ENCODE measurements around the gene ENDOU.

Gene ENDOU

GRCh38 chr12:47733142-47733541, 7.9 kb upstream of the ENDOU start:
- Mint-ChIP-seq H3K4me1 (ENCODE audit: low read depth in 2 of 2) (peaks cover 2 to 9% of the 10 kb centered on the region in 2 donors), H3K4me3 (no peak overlapping the region), H3K27ac (no peak overlapping the region), H3K9me3 (no peaks in the 10 kb centered on the region), H3K36me3 (ENCODE audit: insufficient read depth) (no peaks in the 10 kb centered on the region), H3K27me3 (peaks cover 0 to 7% of the 10 kb centered on the region in 2 donors)
- ATAC-seq (replicated peaks) (no peak), DNase-seq (no peak)

- Mint-ChIP-seq H3K36me3 (ENCODE audit: insufficient read depth) (no peaks in the 10 kb centered on the region), H3K9me3 (no peaks in the 10 kb centered on the region), H3K27me3 (peaks cover 0 to 5% of the 10 kb centered on the region in 2 donors), H3K4me1 (ENCODE audit: low read depth in 2 of 2) (peaks cover 2 to 7% of the 10 kb centered on the region in 2 donors), H3K27ac (no peak overlapping the region), H3K4me3 (no peak overlapping the region)
- DNase-seq (no peak), ATAC-seq (replicated peaks) (no peak)
Observed at GRCh38 chr12:47732504-47732903, 7.2 kb upstream of the ENDOU start.

GRCh38 chr12:47731723-47732122, 6.4 kb upstream of the ENDOU start:
- Mint-ChIP-seq H3K4me3 (no peak overlapping the region), H3K27ac (no peak overlapping the region), H3K9me3 (no peaks in the 10 kb centered on the region), H3K36me3 (ENCODE audit: insufficient read depth) (no peaks in the 10 kb centered on the region), H3K27me3 (no peaks in the 10 kb centered on the region), H3K4me1 (ENCODE audit: low read depth in 2 of 2) (peaks cover 0 to 2% of the 10 kb centered on the region in 2 donors)
- DNase-seq (no peak), ATAC-seq (replicated peaks) (no peak)

GRCh38 chr12:47730341-47730744, 5.1 kb upstream of the ENDOU start:
- Mint-ChIP-seq H3K9me3 (no peaks in the 10 kb centered on the region), H3K4me3 (no peak overlapping the region), H3K36me3 (ENCODE audit: insufficient read depth) (no peaks in the 10 kb centered on the region), H3K27me3 (peaks cover 0 to 2% of the 10 kb centered on the region in 2 donors), H3K4me1 (ENCODE audit: low read depth in 2 of 2) (no peaks in the 10 kb centered on the region), H3K27ac (no peak overlapping the region)
- ATAC-seq (replicated peaks), result no peak
- no peak for DNase-seq

- DNase-seq (no peak), ATAC-seq (replicated peaks) (no peak)
- no peak overlapping the region for H3K4me3 Mint-ChIP-seq
- no peaks in the 10 kb centered on the region for H3K9me3 Mint-ChIP-seq
- H3K27ac Mint-ChIP-seq, result no peak overlapping the region
- H3K36me3 Mint-ChIP-seq (ENCODE audit: insufficient read depth), result no peaks in the 10 kb centered on the region
- peaks cover 4 to 7% of the 10 kb centered on the region in 2 donors for H3K4me1 Mint-ChIP-seq (ENCODE audit: low read depth in 2 of 2)
- H3K27me3 Mint-ChIP-seq, result peaks cover 0 to 13% of the 10 kb centered on the region in 2 donors
Observed at GRCh38 chr12:47729233-47729632, 3.9 kb upstream of the ENDOU start.

GRCh38 chr12:47725893-47726292, 603 bp upstream of the ENDOU start:
- ATAC-seq (replicated peaks) (no peak), DNase-seq (no peak)
- H3K27me3 Mint-ChIP-seq, result peaks cover 0 to 23% of the 10 kb centered on the region in 2 donors
- no peak overlapping the region for H3K4me3 Mint-ChIP-seq
- H3K4me1 Mint-ChIP-seq (ENCODE audit: low read depth in 2 of 2), result peaks cover 29 to 36% of the 10 kb centered on the region in 2 donors
- H3K36me3 Mint-ChIP-seq (ENCODE audit: insufficient read depth), result peaks cover 3% of the 10 kb centered on the region
- H3K27ac Mint-ChIP-seq, result no peak overlapping the region
- no peaks in the 10 kb centered on the region for H3K9me3 Mint-ChIP-seq

GRCh38 chr12:47722941-47723631, 2.2 kb downstream of the ENDOU start:
- Mint-ChIP-seq H3K4me3 (peak overlapping the region in 1 of 2 donors; percentile 28), H3K9me3 (no peaks in the 10 kb centered on the region), H3K36me3 (ENCODE audit: insufficient read depth) (peaks cover 7% of the 10 kb centered on the region), H3K27me3 (peaks cover 0 to 23% of the 10 kb centered on the region in 2 donors), H3K4me1 (ENCODE audit: low read depth in 2 of 2) (peaks cover 33 to 39% of the 10 kb centered on the region in 2 donors), H3K27ac (no peak overlapping the region)
- ATAC-seq (replicated peaks) (no peak), DNase-seq (no peak)

GRCh38 chr12:47722136-47722834, 3.0 kb downstream of the ENDOU start:
- H3K4me1 Mint-ChIP-seq (ENCODE audit: low read depth in 2 of 2), result peaks cover 40 to 44% of the 10 kb centered on the region in 2 donors
- ATAC-seq (replicated peaks), result no peak
- H3K27me3 Mint-ChIP-seq, result peaks cover 0 to 23% of the 10 kb centered on the region in 2 donors
- no peak for DNase-seq
- peaks cover 7% of the 10 kb centered on the region for H3K36me3 Mint-ChIP-seq (ENCODE audit: insufficient read depth)
- H3K4me3 Mint-ChIP-seq, result peak overlapping the region; percentile 62 to 77
- no peaks in the 10 kb centered on the region for H3K9me3 Mint-ChIP-seq
- peak overlapping the region; percentile 21 to 88 for H3K27ac Mint-ChIP-seq

GRCh38 chr12:47721431-47721973, 3.8 kb downstream of the ENDOU start:
- H3K27me3 Mint-ChIP-seq, result peaks cover 0 to 23% of the 10 kb centered on the region in 2 donors
- peaks cover 40 to 44% of the 10 kb centered on the region in 2 donors for H3K4me1 Mint-ChIP-seq (ENCODE audit: low read depth in 2 of 2)
- peak; percentile 86 for ATAC-seq (replicated peaks)
- peak overlapping the region; percentile 21 to 88 for H3K27ac Mint-ChIP-seq
- H3K36me3 Mint-ChIP-seq (ENCODE audit: insufficient read depth), result peaks cover 7% of the 10 kb centered on the region
- no peaks in the 10 kb centered on the region for H3K9me3 Mint-ChIP-seq
- peak; percentile 45 to 49 (median 48) for DNase-seq
- H3K4me3 Mint-ChIP-seq, result peak overlapping the region; percentile 62 to 77

- Mint-ChIP-seq H3K36me3 (ENCODE audit: insufficient read depth) (peaks cover 7% of the 10 kb centered on the region), H3K27ac (peak overlapping the region in 1 of 2 donors; percentile 91), H3K27me3 (peaks cover 0 to 2% of the 10 kb centered on the region in 2 donors), H3K4me3 (no peak overlapping the region), H3K4me1 (ENCODE audit: low read depth in 2 of 2) (peaks cover 30 to 33% of the 10 kb centered on the region in 2 donors), H3K9me3 (no peaks in the 10 kb centered on the region)
- ATAC-seq (replicated peaks) (no peak), DNase-seq (no peak)
Observed at GRCh38 chr12:47718531-47718930, 6.8 kb downstream of the ENDOU start.

GRCh38 chr12:47717443-47718193, 7.7 kb downstream of the ENDOU start:
- Mint-ChIP-seq H3K9me3 (no peaks in the 10 kb centered on the region), H3K4me1 (ENCODE audit: low read depth in 2 of 2) (peaks cover 25 to 30% of the 10 kb centered on the region in 2 donors), H3K36me3 (ENCODE audit: insufficient read depth) (peaks cover 7% of the 10 kb centered on the region), H3K4me3 (no peak overlapping the region), H3K27ac (peak overlapping the region; percentile 3 to 91), H3K27me3 (no peaks in the 10 kb centered on the region)
- DNase-seq (peak in 1 of 3 experiments; percentile 26), ATAC-seq (replicated peaks) (peak; percentile 18)

- H3K27ac Mint-ChIP-seq, result no peak overlapping the region
- no peaks in the 10 kb centered on the region for H3K27me3 Mint-ChIP-seq
- ATAC-seq (replicated peaks) (no peak), DNase-seq (no peak)
- no peak overlapping the region for H3K4me3 Mint-ChIP-seq
- no peaks in the 10 kb centered on the region for H3K9me3 Mint-ChIP-seq
- peaks cover 20 to 24% of the 10 kb centered on the region in 2 donors for H3K4me1 Mint-ChIP-seq (ENCODE audit: low read depth in 2 of 2)
- H3K36me3 Mint-ChIP-seq (ENCODE audit: insufficient read depth), result peaks cover 7% of the 10 kb centered on the region
Observed at GRCh38 chr12:47717046-47717442, 8.2 kb downstream of the ENDOU start.

GRCh38 chr12:47715877-47716548, 9.3 kb downstream of the ENDOU start:
- Mint-ChIP-seq H3K4me3 (no peak overlapping the region), H3K36me3 (ENCODE audit: insufficient read depth) (peaks cover 4% of the 10 kb centered on the region), H3K27me3 (no peaks in the 10 kb centered on the region), H3K4me1 (ENCODE audit: low read depth in 2 of 2) (peaks cover 9 to 15% of the 10 kb centered on the region in 2 donors), H3K9me3 (no peaks in the 10 kb centered on the region), H3K27ac (no peak overlapping the region)
- DNase-seq, result no peak
- no peak for ATAC-seq (replicated peaks)

All from effector memory CD8-positive, alpha-beta T cell (primary cell).